Cardiac fibroblast (primary cell): ENCODE measurements around the gene LRRN4CL.
A peak's percentile ranks its signal among the peaks of the same experiment; 100 is the strongest.
"Not testable (repeated sequence)": the region's sequence is repeated elsewhere in the genome, so short reads cannot be mapped to it uniquely, and the experiment has no call there.

Experiments
- DNase-seq, 2 donors: peaks; one replicate each; pipeline versions ENCODE4 v3.0.0 to v3.0.0-alpha.2; 2010; ENCODE audit warnings: low read depth in 2 of 2
- H3K4me3 ChIP-seq, 2 donors: replicated peaks in 1 of 2; 1 replicate in 1 of 2; 2 replicates in 1 of 2; pipeline ENCODE4 v1.5.1; 2011; ENCODE audit warnings: low read depth in 2 of 2, low read length in 2 of 2, mild to moderate bottlenecking in 2 of 2, moderate library complexity in 1 of 2
- CTCF ChIP-seq: IDR thresholded peaks from one replicate; pipeline ENCODE4 v1.5.1; 2011; ENCODE audit warnings: low read depth, mild to moderate bottlenecking, low read length, inconsistent platforms

The LRRN4CL gene

GRCh38 chr11:62706850-62707247 lies 17.5 kb upstream of the LRRN4CL start:
- no peak for TF ChIP-seq CTCF
- DNase-seq: no peak
- no peak overlapping the region for H3K4me3 ChIP-seq

- peak overlapping the region; percentile 62 to 71 for H3K4me3 ChIP-seq
- DNase-seq: peak; percentile 92 to 97
- no peak for TF ChIP-seq CTCF
Measured at GRCh38 chr11:62705880-62706849, 16.8 kb upstream of the LRRN4CL start.

- H3K4me3 ChIP-seq: peak overlapping the region; percentile 62 to 71
- peak in 1 of 2 donors; percentile 33 for DNase-seq
- TF ChIP-seq CTCF: no peak
Measured at GRCh38 chr11:62705413-62705812, 16.1 kb upstream of the LRRN4CL start.

- DNase-seq, H3K4me3 ChIP-seq: not testable (repeated sequence)
Measured at GRCh38 chr11:62703921-62704320, 14.6 kb upstream of the LRRN4CL start.

GRCh38 chr11:62702246-62702645 lies 12.9 kb upstream of the LRRN4CL start:
- no peak for DNase-seq
- H3K4me3 ChIP-seq: no peak overlapping the region
- TF ChIP-seq CTCF: no peak

- no peak overlapping the region for H3K4me3 ChIP-seq
- peak; percentile 87 for TF ChIP-seq CTCF
- peak; percentile 91 for DNase-seq
Measured at GRCh38 chr11:62694455-62695167, 5.3 kb upstream of the LRRN4CL start.

GRCh38 chr11:62693624-62694023 lies 4.3 kb upstream of the LRRN4CL start:
- DNase-seq, H3K4me3 ChIP-seq: not testable (repeated sequence)
